Right lobe of liver (tissue), 4 donors: ENCODE results near the gene FAM180B.

Source experiments
- POLR2A ChIP-seq: fragments of 450-650 bp; IDR thresholded peaks from one replicate; pipeline ENCODE4 v1.6.1; 2017; ENCODE audit warnings: antibody characterized with exemption, mild to moderate bottlenecking
- TF ChIP-seq, protein P1 (sequence below), 4 donors: fragments of 200-600 bp in 3 of 4; fragments of 450-650 bp in 1 of 4; IDR thresholded peaks; one replicate each; pipeline versions ENCODE4 v1.5.1 to v1.8.0; 2016 to 2022; ENCODE audit warnings: antibody characterized with exemption in 4 of 4, mild to moderate bottlenecking in 2 of 4
- donor health status: DM: no; HTN: no; CAD: no.
- donor health status: DM: no; HTN: no; CAD: no.
- donor health status: DM: no; HTN: yes; CAD: no.

- TF ChIP-seq, protein P1, sequence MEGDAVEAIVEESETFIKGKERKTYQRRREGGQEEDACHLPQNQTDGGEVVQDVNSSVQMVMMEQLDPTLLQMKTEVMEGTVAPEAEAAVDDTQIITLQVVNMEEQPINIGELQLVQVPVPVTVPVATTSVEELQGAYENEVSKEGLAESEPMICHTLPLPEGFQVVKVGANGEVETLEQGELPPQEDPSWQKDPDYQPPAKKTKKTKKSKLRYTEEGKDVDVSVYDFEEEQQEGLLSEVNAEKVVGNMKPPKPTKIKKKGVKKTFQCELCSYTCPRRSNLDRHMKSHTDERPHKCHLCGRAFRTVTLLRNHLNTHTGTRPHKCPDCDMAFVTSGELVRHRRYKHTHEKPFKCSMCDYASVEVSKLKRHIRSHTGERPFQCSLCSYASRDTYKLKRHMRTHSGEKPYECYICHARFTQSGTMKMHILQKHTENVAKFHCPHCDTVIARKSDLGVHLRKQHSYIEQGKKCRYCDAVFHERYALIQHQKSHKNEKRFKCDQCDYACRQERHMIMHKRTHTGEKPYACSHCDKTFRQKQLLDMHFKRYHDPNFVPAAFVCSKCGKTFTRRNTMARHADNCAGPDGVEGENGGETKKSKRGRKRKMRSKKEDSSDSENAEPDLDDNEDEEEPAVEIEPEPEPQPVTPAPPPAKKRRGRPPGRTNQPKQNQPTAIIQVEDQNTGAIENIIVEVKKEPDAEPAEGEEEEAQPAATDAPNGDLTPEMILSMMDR (IDR thresholded peaks at IDR 0.05) = no peak
- no peak for TF ChIP-seq POLR2A
These were observed 15.1 kb upstream of the FAM180B start for GRCh38 chr11:47571357-47571729.
